Brain microvascular endothelial cell (primary cell): ENCODE measurements around the gene CNKSR2.

Source experiments
- DNase-seq: peaks from one replicate; pipeline ENCODE4 v3.0.0-alpha.2; 2020
- H3K27ac ChIP-seq: fragments of 250-450 bp; sonication (Bioruptor Pico); 2 replicates; pipeline ENCODE4 v1.5.1; 2020; ENCODE audit warnings: mild to moderate bottlenecking, moderate library complexity
- H3K27me3 ChIP-seq: fragments of 250-450 bp; sonication (Bioruptor Pico); replicated peaks from 2 replicates; pipeline ENCODE4 v1.5.1; 2020; ENCODE audit warnings: mild to moderate bottlenecking
- H3K36me3 ChIP-seq: fragments of 250-450 bp; sonication (Bioruptor Pico); replicated peaks from 2 replicates; pipeline ENCODE4 v1.5.1; 2020; ENCODE audit warnings: mild to moderate bottlenecking
- H3K4me3 ChIP-seq: 2 replicates; pipeline ENCODE4 v1.5.1; 2011; ENCODE audit warnings: low read depth, mild to moderate bottlenecking, control low read depth, low read length, moderate library complexity
- CTCF ChIP-seq: IDR thresholded peaks from 2 replicates; pipeline ENCODE4 v1.5.1; 2011; ENCODE audit warnings: low read depth, mild to moderate bottlenecking, moderate library complexity, low read length, control low read depth, inconsistent platforms; ENCODE audit errors: missing control alignments
- in situ Hi-C: cut with HindIII; loops from 2 replicates; pipeline ENCODE4 v1.10.0; 2017; ENCODE audit warnings: low sequenced_read_pairs, low pct_ligation_motif_present

Gene CNKSR2

GRCh38 chrX:21374163-21374993 lies at the start of gene CNKSR2:
TSS of gene CNKSR2 (plus strand) at chrX:21374418. CDS start at chrX:21374898, 480 bp downstream.
- Histone ChIP-seq H3K36me3 (no peaks in the 10 kb centered on the region), H3K27ac (no peak within 1 kb of the TSS), H3K4me3 (peak within 1 kb of the TSS; percentile 56), H3K27me3 (no peaks in the 10 kb centered on the region)
- peak; percentile 1 for DNase-seq
- in situ Hi-C loops = no loop called here
- no peak for TF ChIP-seq CTCF

- H3K36me3 ChIP-seq = no peaks in the 10 kb centered on the region
- no peak for DNase-seq
- no peak for TF ChIP-seq CTCF
- in situ Hi-C loops = no loop called here
- no peak overlapping the region for H3K27ac ChIP-seq
- no peak overlapping the region for H3K4me3 ChIP-seq
- H3K27me3 ChIP-seq = no peaks in the 10 kb centered on the region
Observed at GRCh38 chrX:21354725-21355124, 19.5 kb upstream of the CNKSR2 start.

- H3K36me3 ChIP-seq = no peaks in the 10 kb centered on the region
- H3K27ac ChIP-seq = no peak overlapping the region
- H3K27me3 ChIP-seq = no peaks in the 10 kb centered on the region
- in situ Hi-C loops = no loop called here
- H3K4me3 ChIP-seq = no peak overlapping the region
- no peak for TF ChIP-seq CTCF
- DNase-seq = no peak
Observed at GRCh38 chrX:21355831-21356230, 18.4 kb upstream of the CNKSR2 start.

- no peaks in the 10 kb centered on the region for H3K36me3 ChIP-seq
- no peak overlapping the region for H3K27ac ChIP-seq
- H3K27me3 ChIP-seq = no peaks in the 10 kb centered on the region
- DNase-seq = no peak
- in situ Hi-C loops = no loop called here
- no peak overlapping the region for H3K4me3 ChIP-seq
- no peak for TF ChIP-seq CTCF
Observed at GRCh38 chrX:21369613-21370012, 4.6 kb upstream of the CNKSR2 start.

- no peak for DNase-seq
- Histone ChIP-seq H3K27me3 (no peaks in the 10 kb centered on the region), H3K4me3 (no peak overlapping the region), H3K36me3 (no peaks in the 10 kb centered on the region), H3K27ac (no peak overlapping the region)
- in situ Hi-C loops = no loop called here
- TF ChIP-seq CTCF = no peak
Observed at GRCh38 chrX:21373001-21373400, 1.2 kb upstream of the CNKSR2 start.
